GM19438 (cell line): ENCODE results near the gene GASK1B.

ENCODE experiments used
- ATAC-seq: cut with Tn5 transposase; IDR thresholded peaks from one replicate; pipeline ENCODE4 v1.9.1; 2021; ENCODE audit warnings: low read depth; ENCODE audit not compliant: unreplicated experiment

GASK1B gene

GRCh38 chr4:158189422-158189821, 16.6 kb upstream of the GASK1B start:
- no peak for ATAC-seq

- no peak for ATAC-seq
Measured at GRCh38 chr4:158186815-158187214, 14.0 kb upstream of the GASK1B start.

- ATAC-seq = no peak
Measured at GRCh38 chr4:158182736-158183135, 9.9 kb upstream of the GASK1B start.

GRCh38 chr4:158181906-158182305, 9.1 kb upstream of the GASK1B start:
- ATAC-seq = no peak

GRCh38 chr4:158179465-158179864, 6.6 kb upstream of the GASK1B start:
- ATAC-seq = no peak

GRCh38 chr4:158176776-158177175, 4.0 kb upstream of the GASK1B start:
- no peak for ATAC-seq

GRCh38 chr4:158176108-158176507, 3.3 kb upstream of the GASK1B start:
- no peak for ATAC-seq

- peak; percentile 54 for ATAC-seq
Measured at GRCh38 chr4:158170691-158171561, 1.9 kb downstream of the GASK1B start.

- peak; percentile 9 for ATAC-seq
Measured at GRCh38 chr4:158169931-158170690, 2.7 kb downstream of the GASK1B start.

- ATAC-seq = no peak
Measured at GRCh38 chr4:158169506-158169905, 3.3 kb downstream of the GASK1B start.

- no peak for ATAC-seq
Measured at GRCh38 chr4:158168606-158169005, 4.2 kb downstream of the GASK1B start.

- no peak for ATAC-seq
Measured at GRCh38 chr4:158166701-158167100, 6.1 kb downstream of the GASK1B start.

- ATAC-seq = no peak
Measured at GRCh38 chr4:158164768-158165213, 8.0 kb downstream of the GASK1B start.

- no peak for ATAC-seq
Measured at GRCh38 chr4:158163941-158164767, 8.7 kb downstream of the GASK1B start.

GRCh38 chr4:158162631-158163030, 10.2 kb downstream of the GASK1B start:
- ATAC-seq = no peak

- no peak for ATAC-seq
Measured at GRCh38 chr4:158161551-158162354, 11.1 kb downstream of the GASK1B start.

- no peak for ATAC-seq
Measured at GRCh38 chr4:158159718-158160094, 13.1 kb downstream of the GASK1B start.

- no peak for ATAC-seq
Measured at GRCh38 chr4:158159054-158159717, 13.6 kb downstream of the GASK1B start.

GRCh38 chr4:158157412-158157811, 15.4 kb downstream of the GASK1B start:
- no peak for ATAC-seq
